SU-DHL-6 (cell line): Measurements from ENCODE around the gene RASD2.

ENCODE experiments used
- CTCF ChIP-seq: fragments of 200-600 bp; sonication (generic); IDR thresholded peaks from one replicate; pipeline ENCODE4 v1.5.1; 2017; ENCODE audit warnings: antibody characterized with exemption, mild to moderate bottlenecking, low read length, moderate library complexity; ENCODE audit not compliant: insufficient read depth, poor library complexity, severe bottlenecking
- EZH2phosphoT487 ChIP-seq: fragments of 200-600 bp; sonication (generic), shearing (Covaris generic); conservative IDR thresholded peaks from 2 replicates; pipeline ENCODE4 v1.6.1; 2018; ENCODE audit warnings: mild to moderate bottlenecking, antibody characterized with exemption, low read length, moderate library complexity, mixed read lengths

GRCh38 chr22:35555946-35556547 lies 15.4 kb downstream of the RASD2 start:
- TF ChIP-seq EZH2phosphoT487: no peak
- TF ChIP-seq CTCF: no peak
